Lower lobe of right lung (tissue), 2 donors: ENCODE measurements around the gene GART. TPM values are rescaled to one million over a fixed set of nuclear protein-coding genes. Genes with fewer than 3 reads are reported as not detected.

ENCODE experiments used
- ATAC-seq, 2 donors: fragments of 200-7000 bp; cut with Tn5 transposase; one replicate each; pipeline ENCODE4 v1.9.1; 2020 to 2022; ENCODE audit warnings: mild to moderate bottlenecking in 2 of 2, moderate library complexity in 2 of 2
- DNase-seq: peaks from one replicate; pipeline ENCODE4 v3.0.0-alpha.2; 2020
- H3K27ac ChIP-seq: fragments of 200-600 bp; one replicate; pipeline ENCODE4 v1.8.0; 2022
- H3K27me3 ChIP-seq: fragments of 200-600 bp; one replicate; pipeline ENCODE4 v1.8.0; 2022; ENCODE audit warnings: low read depth
- H3K36me3 ChIP-seq: fragments of 200-600 bp; one replicate; pipeline ENCODE4 v1.8.0; 2022; ENCODE audit warnings: mild to moderate bottlenecking
- H3K4me1 ChIP-seq: fragments of 200-600 bp; one replicate; pipeline ENCODE4 v1.8.0; 2022
- H3K4me3 ChIP-seq: fragments of 200-600 bp; one replicate; pipeline ENCODE4 v1.8.0; 2022; ENCODE audit warnings: mild to moderate bottlenecking
- H3K9me3 ChIP-seq: fragments of 200-600 bp; one replicate; pipeline ENCODE4 v1.8.0; 2022
- intact Hi-C: fragments of 100-400 bp; cut with DNase I; formaldehyde crosslinking; loops from one replicate; pipeline ENCODE4 v1.11.0; 2022
- total RNA-seq: library from RNA; stranded (reverse); fragmentation: NEBNext Ultra II Directional; extraction: Animal tissue kit (Norgen Biotek cat#: 25700); gene quantifications from one replicate; pipeline ENCODE4 v1.2.1, GENCODE V29; 2021
- TF ChIP-seq, protein P1 (sequence below): fragments of 200-600 bp; IDR thresholded peaks from one replicate; pipeline ENCODE4 v1.8.0; 2022; ENCODE audit warnings: antibody characterized with exemption, mild to moderate bottlenecking
- donor health status: DM: no; HTN: yes; CAD: no; lungs with severe emphysema.

Gene GART
- total RNA-seq, 1 donor from 2014 or later, result 53.8 TPM

DNA sequence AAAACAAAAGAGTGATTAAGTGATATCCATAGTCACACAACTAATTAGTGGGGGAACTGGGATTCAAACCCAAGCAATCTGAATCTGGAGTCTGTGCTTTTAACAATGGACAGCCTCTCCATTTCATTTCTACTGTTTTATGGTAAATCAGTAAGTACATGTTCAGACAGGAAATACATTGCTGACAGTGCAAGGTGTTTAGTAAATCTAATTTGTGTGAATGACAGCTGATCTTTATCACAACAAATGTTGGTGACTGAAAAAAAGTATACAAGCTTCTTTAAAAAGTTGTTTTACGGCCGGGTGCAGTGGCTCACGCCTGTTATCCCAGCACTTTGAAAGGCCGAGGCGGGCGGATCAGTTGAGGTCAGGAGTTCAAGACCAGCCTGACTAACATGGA is 26.0 kb upstream of the GART start:
- H3K4me1 ChIP-seq, result no peaks in the 10 kb centered on the region
- no peaks in the 10 kb centered on the region for H3K27me3 ChIP-seq
- no peaks in the 10 kb centered on the region for H3K9me3 ChIP-seq
- H3K36me3 ChIP-seq, result peaks cover 85% of the 10 kb centered on the region
- DNase-seq (no peak), ATAC-seq (no peak)
- TF ChIP-seq, protein P1, sequence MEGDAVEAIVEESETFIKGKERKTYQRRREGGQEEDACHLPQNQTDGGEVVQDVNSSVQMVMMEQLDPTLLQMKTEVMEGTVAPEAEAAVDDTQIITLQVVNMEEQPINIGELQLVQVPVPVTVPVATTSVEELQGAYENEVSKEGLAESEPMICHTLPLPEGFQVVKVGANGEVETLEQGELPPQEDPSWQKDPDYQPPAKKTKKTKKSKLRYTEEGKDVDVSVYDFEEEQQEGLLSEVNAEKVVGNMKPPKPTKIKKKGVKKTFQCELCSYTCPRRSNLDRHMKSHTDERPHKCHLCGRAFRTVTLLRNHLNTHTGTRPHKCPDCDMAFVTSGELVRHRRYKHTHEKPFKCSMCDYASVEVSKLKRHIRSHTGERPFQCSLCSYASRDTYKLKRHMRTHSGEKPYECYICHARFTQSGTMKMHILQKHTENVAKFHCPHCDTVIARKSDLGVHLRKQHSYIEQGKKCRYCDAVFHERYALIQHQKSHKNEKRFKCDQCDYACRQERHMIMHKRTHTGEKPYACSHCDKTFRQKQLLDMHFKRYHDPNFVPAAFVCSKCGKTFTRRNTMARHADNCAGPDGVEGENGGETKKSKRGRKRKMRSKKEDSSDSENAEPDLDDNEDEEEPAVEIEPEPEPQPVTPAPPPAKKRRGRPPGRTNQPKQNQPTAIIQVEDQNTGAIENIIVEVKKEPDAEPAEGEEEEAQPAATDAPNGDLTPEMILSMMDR, result no peak
- intact Hi-C loops, result no loop called here
- H3K4me3 ChIP-seq, result no peak overlapping the region
- H3K27ac ChIP-seq, result no peak overlapping the region

DNA sequence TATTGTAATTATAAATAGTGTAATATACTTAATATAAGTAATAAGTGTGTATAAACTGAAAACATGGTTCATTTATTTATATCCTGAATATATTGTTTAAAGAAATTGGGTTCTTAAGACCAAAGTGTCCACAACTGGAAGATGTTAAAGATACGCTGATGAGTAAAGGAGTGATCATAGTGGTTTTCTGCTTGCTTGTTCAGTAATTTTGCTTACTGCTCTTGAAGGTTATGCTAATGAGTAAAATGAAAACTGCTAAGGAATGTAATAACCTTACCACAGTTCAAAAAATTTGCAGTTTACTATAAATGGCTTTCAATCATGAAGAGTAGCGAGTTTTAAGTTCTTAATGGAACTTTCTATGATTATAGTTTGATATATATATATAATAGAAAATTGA is 24.6 kb upstream of the GART start:
- no peak overlapping the region for H3K4me3 ChIP-seq
- H3K27ac ChIP-seq, result no peak overlapping the region
- DNase-seq (no peak), ATAC-seq (no peak)
- H3K9me3 ChIP-seq, result no peaks in the 10 kb centered on the region
- H3K27me3 ChIP-seq, result no peaks in the 10 kb centered on the region
- TF ChIP-seq, protein P1, result no peak
- peaks cover 85% of the 10 kb centered on the region for H3K36me3 ChIP-seq
- no peaks in the 10 kb centered on the region for H3K4me1 ChIP-seq
- intact Hi-C loops, result no loop called here

DNA sequence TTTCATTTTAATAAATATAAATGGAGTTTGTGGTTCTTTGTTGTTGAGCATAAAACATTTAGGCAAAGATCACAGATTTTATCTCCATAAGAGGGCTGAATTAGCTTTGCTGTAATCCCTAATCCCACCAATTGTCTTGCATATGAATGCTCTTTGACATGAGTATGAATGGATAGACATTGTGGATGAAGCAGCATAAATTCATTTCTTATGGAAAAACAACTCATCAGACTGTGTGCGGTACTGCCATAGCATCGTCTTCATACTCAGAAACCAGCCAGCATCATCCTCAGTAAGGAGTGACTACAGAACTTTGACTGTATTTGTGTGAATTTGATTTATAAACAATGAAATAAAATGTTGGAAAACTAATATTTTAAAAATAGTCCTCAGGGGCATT is 20.5 kb upstream of the GART start:
- TF ChIP-seq, protein P1, result no peak
- ATAC-seq (no peak), DNase-seq (no peak)
- Histone ChIP-seq H3K27ac (no peak overlapping the region), H3K27me3 (no peaks in the 10 kb centered on the region), H3K4me1 (peaks cover 8% of the 10 kb centered on the region), H3K9me3 (no peaks in the 10 kb centered on the region), H3K36me3 (peaks cover 85% of the 10 kb centered on the region), H3K4me3 (no peak overlapping the region)
- intact Hi-C loops, result no loop called here

DNA sequence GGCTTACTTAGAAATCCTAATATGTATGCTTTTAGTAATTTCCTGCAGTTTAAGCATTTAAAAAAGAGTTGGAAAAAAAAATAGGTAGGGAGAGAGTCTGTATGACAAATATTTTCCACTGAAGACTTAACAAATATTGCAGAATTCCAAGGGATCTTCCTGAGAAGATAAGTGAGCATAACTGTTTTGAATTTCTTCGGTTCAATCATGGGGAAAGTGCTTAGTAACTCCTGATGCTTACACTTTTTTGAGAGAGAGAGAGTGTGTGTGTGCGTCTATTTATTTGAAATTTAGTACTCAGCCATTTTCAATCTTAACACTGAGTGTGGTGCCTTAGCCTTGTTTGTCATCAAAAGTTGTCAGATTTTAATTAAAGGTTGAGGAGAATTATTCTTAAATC is 19.5 kb upstream of the GART start:
- Histone ChIP-seq H3K36me3 (peaks cover 86% of the 10 kb centered on the region), H3K27ac (no peak overlapping the region), H3K4me3 (no peak overlapping the region), H3K27me3 (no peaks in the 10 kb centered on the region), H3K9me3 (no peaks in the 10 kb centered on the region), H3K4me1 (peaks cover 18% of the 10 kb centered on the region)
- TF ChIP-seq, protein P1, result no peak
- ATAC-seq (no peak), DNase-seq (no peak)
- intact Hi-C loops, result no loop called here

DNA sequence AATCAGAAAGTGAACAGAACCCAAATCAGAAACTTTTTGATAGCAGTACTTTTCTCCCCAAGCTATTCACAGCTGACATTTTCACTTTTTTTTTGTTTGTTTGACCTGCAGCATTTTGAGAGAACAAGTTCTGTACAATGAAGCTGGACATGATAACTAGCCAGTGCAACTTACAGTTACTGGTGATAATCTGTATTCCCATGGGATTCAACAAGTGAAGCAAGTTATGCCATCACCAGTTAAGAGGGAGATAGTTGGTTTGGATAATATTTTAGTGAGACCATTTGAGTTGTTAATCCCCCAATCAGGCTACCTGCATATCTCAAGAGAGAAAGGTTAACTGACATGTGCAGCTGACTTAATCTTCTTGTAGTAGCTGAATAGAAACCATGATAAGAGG is 19.0 kb upstream of the GART start:
- DNase-seq, result no peak
- ATAC-seq, result no peak
- peaks cover 90% of the 10 kb centered on the region for H3K36me3 ChIP-seq
- no peaks in the 10 kb centered on the region for H3K27me3 ChIP-seq
- H3K9me3 ChIP-seq, result no peaks in the 10 kb centered on the region
- peaks cover 22% of the 10 kb centered on the region for H3K4me1 ChIP-seq
- intact Hi-C loops, result no loop called here
- H3K4me3 ChIP-seq, result no peak overlapping the region
- no peak overlapping the region for H3K27ac ChIP-seq
- TF ChIP-seq, protein P1, result no peak

DNA sequence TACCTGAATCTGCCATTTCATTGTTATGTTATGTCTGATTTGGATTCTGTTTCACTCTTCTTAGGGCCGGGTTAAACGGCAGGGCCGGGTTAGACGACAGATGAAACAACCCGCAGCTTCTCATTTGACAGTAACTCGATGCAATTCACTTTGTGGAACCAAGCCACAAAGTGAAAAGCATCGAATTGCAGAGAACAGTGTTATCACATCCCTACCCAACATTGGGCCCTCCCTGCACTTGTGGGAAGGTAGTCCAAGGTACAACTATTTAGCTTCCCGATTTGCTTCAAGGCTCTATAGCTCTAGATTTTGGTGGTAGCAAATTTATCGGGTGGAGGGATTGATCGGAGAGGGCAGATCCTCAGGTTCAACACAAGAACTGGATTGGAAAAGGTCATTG is 17.9 kb upstream of the GART start:
- H3K27me3 ChIP-seq, result no peaks in the 10 kb centered on the region
- H3K36me3 ChIP-seq, result peaks cover 98% of the 10 kb centered on the region
- no peaks in the 10 kb centered on the region for H3K9me3 ChIP-seq
- intact Hi-C loops, result no loop called here
- TF ChIP-seq, protein P1, result no peak
- DNase-seq (no peak), ATAC-seq (no peak)
- H3K4me1 ChIP-seq, result peaks cover 28% of the 10 kb centered on the region
- H3K27ac ChIP-seq, result no peak overlapping the region
- H3K4me3 ChIP-seq, result no peak overlapping the region
